Measurements from ENCODE around the gene ZSCAN30. TPM values are rescaled to one million over a fixed set of nuclear protein-coding genes. Genes with fewer than 3 reads are reported as not detected.

ZSCAN30 gene
- total and polyA plus RNA-seq, 2 of the 13 experiments (the other 11 are each of a cell fraction or from before 2014, with no cell fraction given): 7.4 to 7.7 TPM

DNA sequence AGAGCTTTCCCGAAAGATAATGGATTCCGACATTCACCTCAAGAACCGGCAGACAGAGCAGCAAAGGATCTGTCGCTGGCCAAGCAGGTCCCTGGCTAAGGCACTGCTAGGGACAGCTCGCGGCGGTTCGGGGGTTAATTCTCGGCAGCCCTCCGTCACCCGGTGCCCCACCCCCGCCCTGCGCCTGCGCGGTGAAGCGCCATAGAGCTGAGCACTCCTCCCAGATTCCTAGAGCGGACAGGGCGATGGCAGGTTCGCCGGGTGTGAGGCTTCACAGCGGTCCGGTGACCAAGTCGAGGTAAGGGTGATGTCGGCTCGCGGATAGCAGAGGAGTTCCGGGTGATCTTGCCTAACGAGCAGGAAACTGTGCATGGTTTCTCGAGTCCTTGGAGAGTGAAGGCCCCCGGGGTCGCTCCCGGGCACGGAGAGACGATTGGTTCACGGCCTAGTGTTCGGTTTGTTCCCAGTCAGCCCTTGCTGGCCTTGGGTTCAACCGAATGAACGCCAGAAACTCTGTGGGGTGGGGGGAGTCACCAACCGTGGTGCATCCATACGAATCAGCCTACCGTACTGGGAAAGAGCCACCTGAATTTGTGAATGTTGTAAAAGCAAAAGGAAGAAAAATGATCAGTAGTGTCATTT lies at the start of gene ZSCAN30 (continued):
- TF ChIP-seq ZNF737 (CRISPR knock-in tag; IDR thresholded peaks at IDR 0.05; ENCODE audit: borderline replicate concordance) (peak; percentile 99; the same call in 1 of the 2 replicates), ZFP37 (CRISPR knock-in tag; IDR thresholded peaks at IDR 0.05; ENCODE audit: borderline replicate concordance) (0 out of 2 replicates have a peak, but pooled peaks have one; percentile 30), PLRG1 (conservative IDR thresholded peaks at IDR 0.05) (no peak), ZNF496 (CRISPR knock-in tag; IDR thresholded peaks at IDR 0.05; ENCODE audit: insufficient replicate concordance) (no peak), RBM22 (optimal IDR thresholded peaks at IDR 0.05; ENCODE audit: low read length) (no peak), ZZZ3 (CRISPR knock-in tag; IDR thresholded peaks at IDR 0.05; ENCODE audit: borderline replicate concordance) (peak; percentile 94; the same call in 1 of the 2 replicates), ZNF232 (CRISPR knock-in tag; IDR thresholded peaks at IDR 0.05; ENCODE audit: borderline replicate concordance) (peak; percentile 67; the same call in 1 of the 2 replicates), ZIK1 (CRISPR knock-in tag; IDR thresholded peaks at IDR 0.05; ENCODE audit: borderline replicate concordance, low read depth) (no peak; the same call in 1 of the 2 replicates), ZNF326 (CRISPR knock-in tag; IDR thresholded peaks at IDR 0.05; ENCODE audit: borderline replicate concordance) (no peak), NAIF1 (CRISPR knock-in tag; IDR thresholded peaks at IDR 0.05; ENCODE audit: borderline replicate concordance) (0 out of 2 replicates have a peak, but pooled peaks have one; percentile 68), ZSCAN20 (CRISPR knock-in tag; IDR thresholded peaks at IDR 0.05; ENCODE audit: borderline replicate concordance) (no peak), IRF2 (CRISPR knock-in tag; IDR thresholded peaks at IDR 0.05) (peak; percentile 91), TBP (CRISPR knock-in tag; IDR thresholded peaks at IDR 0.05) (no peak), PCBP1 (IDR thresholded peaks at IDR 0.05; ENCODE audit: borderline replicate concordance, low read depth, low read length) (no peak), CBFB (CRISPR knock-in tag; IDR thresholded peaks at IDR 0.05) (peak; percentile 83; the same call in 1 of the 2 replicates)
- TF ChIP-seq, protein P1, sequence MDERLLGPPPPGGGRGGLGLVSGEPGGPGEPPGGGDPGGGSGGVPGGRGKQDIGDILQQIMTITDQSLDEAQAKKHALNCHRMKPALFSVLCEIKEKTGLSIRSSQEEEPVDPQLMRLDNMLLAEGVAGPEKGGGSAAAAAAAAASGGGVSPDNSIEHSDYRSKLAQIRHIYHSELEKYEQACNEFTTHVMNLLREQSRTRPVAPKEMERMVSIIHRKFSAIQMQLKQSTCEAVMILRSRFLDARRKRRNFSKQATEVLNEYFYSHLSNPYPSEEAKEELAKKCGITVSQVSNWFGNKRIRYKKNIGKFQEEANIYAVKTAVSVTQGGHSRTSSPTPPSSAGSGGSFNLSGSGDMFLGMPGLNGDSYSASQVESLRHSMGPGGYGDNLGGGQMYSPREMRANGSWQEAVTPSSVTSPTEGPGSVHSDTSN (CRISPR knock-in tag; IDR thresholded peaks at IDR 0.05): no peak
- TF ChIP-seq, protein P2, sequence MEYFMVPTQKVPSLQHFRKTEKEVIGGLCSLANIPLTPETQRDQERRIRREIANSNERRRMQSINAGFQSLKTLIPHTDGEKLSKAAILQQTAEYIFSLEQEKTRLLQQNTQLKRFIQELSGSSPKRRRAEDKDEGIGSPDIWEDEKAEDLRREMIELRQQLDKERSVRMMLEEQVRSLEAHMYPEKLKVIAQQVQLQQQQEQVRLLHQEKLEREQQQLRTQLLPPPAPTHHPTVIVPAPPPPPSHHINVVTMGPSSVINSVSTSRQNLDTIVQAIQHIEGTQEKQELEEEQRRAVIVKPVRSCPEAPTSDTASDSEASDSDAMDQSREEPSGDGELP (IDR thresholded peaks at IDR 0.05; ENCODE audit: borderline replicate concordance, low read depth): peak; percentile 66; the same call in 1 of the 2 replicates
- TF ChIP-seq, protein P3, sequence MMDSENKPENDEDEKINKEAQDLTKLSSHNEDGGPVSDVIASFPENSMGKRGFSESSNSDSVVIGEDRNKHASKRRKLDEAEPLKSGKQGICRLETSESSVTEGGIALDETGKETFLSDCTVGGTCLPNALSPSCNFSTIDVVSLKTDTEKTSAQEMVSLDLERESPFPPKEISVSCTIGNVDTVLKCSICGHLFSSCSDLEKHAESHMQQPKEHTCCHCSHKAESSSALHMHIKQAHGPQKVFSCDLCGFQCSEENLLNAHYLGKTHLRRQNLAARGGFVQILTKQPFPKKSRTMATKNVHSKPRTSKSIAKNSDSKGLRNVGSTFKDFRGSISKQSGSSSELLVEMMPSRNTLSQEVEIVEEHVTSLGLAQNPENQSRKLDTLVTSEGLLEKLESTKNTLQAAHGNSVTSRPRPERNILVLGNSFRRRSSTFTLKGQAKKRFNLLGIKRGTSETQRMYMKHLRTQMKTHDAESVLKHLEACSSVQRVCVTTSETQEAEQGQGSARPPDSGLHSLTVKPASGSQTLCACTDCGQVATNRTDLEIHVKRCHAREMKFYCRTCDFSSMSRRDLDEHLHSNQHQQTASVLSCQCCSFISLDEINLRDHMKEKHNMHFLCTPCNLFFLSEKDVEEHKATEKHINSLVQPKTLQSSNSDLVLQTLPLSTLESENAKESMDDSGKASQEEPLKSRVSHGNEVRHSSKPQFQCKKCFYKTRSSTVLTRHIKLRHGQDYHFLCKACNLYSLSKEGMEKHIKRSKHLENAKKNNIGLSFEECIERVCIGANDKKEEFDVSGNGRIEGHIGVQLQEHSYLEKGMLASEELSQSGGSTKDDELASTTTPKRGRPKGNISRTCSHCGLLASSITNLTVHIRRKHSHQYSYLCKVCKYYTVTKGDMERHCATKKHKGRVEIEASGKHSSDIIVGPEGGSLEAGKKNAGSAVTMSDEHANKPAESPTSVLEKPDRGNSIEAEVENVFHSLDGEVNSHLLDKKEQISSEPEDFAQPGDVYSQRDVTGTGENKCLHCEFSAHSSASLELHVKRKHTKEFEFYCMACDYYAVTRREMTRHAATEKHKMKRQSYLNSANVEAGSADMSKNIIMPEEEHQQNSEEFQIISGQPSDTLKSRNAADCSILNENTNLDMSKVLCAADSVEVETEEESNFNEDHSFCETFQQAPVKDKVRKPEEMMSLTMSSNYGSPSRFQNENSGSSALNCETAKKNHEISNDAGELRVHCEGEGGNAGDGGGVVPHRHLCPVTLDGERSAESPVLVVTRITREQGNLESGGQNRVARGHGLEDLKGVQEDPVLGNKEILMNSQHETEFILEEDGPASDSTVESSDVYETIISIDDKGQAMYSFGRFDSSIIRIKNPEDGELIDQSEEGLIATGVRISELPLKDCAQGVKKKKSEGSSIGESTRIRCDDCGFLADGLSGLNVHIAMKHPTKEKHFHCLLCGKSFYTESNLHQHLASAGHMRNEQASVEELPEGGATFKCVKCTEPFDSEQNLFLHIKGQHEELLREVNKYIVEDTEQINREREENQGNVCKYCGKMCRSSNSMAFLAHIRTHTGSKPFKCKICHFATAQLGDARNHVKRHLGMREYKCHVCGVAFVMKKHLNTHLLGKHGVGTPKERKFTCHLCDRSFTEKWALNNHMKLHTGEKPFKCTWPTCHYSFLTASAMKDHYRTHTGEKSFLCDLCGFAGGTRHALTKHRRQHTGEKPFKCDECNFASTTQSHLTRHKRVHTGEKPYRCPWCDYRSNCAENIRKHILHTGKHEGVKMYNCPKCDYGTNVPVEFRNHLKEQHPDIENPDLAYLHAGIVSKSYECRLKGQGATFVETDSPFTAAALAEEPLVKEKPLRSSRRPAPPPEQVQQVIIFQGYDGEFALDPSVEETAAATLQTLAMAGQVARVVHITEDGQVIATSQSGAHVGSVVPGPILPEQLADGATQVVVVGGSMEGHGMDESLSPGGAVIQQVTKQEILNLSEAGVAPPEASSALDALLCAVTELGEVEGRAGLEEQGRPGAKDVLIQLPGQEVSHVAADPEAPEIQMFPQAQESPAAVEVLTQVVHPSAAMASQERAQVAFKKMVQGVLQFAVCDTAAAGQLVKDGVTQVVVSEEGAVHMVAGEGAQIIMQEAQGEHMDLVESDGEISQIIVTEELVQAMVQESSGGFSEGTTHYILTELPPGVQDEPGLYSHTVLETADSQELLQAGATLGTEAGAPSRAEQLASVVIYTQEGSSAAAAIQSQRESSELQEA (CRISPR knock-in tag; IDR thresholded peaks at IDR 0.05; ENCODE audit: not compliant biosample characterization): no peak
- TF ChIP-seq, protein P4, sequence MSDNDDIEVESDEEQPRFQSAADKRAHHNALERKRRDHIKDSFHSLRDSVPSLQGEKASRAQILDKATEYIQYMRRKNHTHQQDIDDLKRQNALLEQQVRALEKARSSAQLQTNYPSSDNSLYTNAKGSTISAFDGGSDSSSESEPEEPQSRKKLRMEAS (IDR thresholded peaks at IDR 0.05): peak; percentile 79

Measured in HepG2 (cell line).